Caco-2 (cell line): Measurements from ENCODE around the gene PTCD1. TPM values are rescaled to one million over a fixed set of nuclear protein-coding genes. Genes with fewer than 3 reads are reported as not detected.

Experiments used
- BruUV-seq: library from RNA; stranded (reverse); fragments of 400-500 nt; replicated peaks from 2 replicates; lab custom pipeline; 2021; lab: Mats Ljungman, UMichigan
- CTCF ChIA-PET: fragments of 300-600 bp; sonication (Branson Sonifier 250); formaldehyde crosslinking; loops from one replicate; lab custom pipeline; 2022; ENCODE audit warnings: antibody characterized with exemption; lab: Charles Lee
- POLR2A ChIA-PET: fragments of 300-600 bp; sonication (Branson Sonifier 250); formaldehyde crosslinking; loops from one replicate; lab custom pipeline; 2022; ENCODE audit warnings: antibody characterized with exemption; lab: Charles Lee
- DNase-seq, 2 experiments: peaks; one replicate each; pipeline versions ENCODE4 v3.0.0 to v3.0.0-alpha.2; 2020 to 2022
- H3K27me3 ChIP-seq: replicated peaks from 2 replicates; pipeline ENCODE4 v1.6.0; 2011; ENCODE audit warnings: low read length; ENCODE audit not compliant: control insufficient read depth, insufficient read depth
- H3K36me3 ChIP-seq: 2 replicates; pipeline ENCODE4 v1.5.1; 2011; ENCODE audit warnings: low read length; ENCODE audit not compliant: control insufficient read depth, insufficient read depth
- H3K4me1 ChIP-seq: fragments of 250-450 bp; sonication (Bioruptor Pico); 2 replicates; pipeline ENCODE4 v1.5.1; 2020; ENCODE audit warnings: mild to moderate bottlenecking
- H3K4me3 ChIP-seq: 2 replicates; pipeline ENCODE4 v1.5.1; 2011; ENCODE audit warnings: low read depth, mild to moderate bottlenecking, control low read depth, low read length
- H3K9me3 ChIP-seq: fragments of 250-450 bp; sonication (Bioruptor Pico); 2 replicates; pipeline ENCODE4 v1.5.1; 2020; ENCODE audit warnings: mild to moderate bottlenecking, moderate library complexity
- H3K27ac Mint-ChIP-seq: one replicate; pipeline ENCODE4 v1.8.0; 2022; ENCODE audit warnings: mixed read lengths; ENCODE audit not compliant: unreplicated experiment
- H3K27me3 Mint-ChIP-seq: one replicate; pipeline ENCODE4 v1.8.0; 2022; ENCODE audit warnings: mixed read lengths; ENCODE audit not compliant: insufficient read depth, unreplicated experiment
- H3K36me3 Mint-ChIP-seq: one replicate; pipeline ENCODE4 v1.8.0; 2022; ENCODE audit warnings: mild to moderate bottlenecking, mixed read lengths; ENCODE audit not compliant: insufficient read depth, unreplicated experiment
- H3K4me1 Mint-ChIP-seq: one replicate; pipeline ENCODE4 v1.8.0; 2022; ENCODE audit warnings: low read depth, mixed read lengths; ENCODE audit not compliant: unreplicated experiment
- H3K4me3 Mint-ChIP-seq: one replicate; pipeline ENCODE4 v1.8.0; 2022; ENCODE audit warnings: mild to moderate bottlenecking, moderate library complexity, mixed read lengths; ENCODE audit not compliant: unreplicated experiment
- H3K9me3 Mint-ChIP-seq: one replicate; pipeline ENCODE4 v1.8.0; 2022; ENCODE audit warnings: mixed read lengths; ENCODE audit not compliant: unreplicated experiment
- CTCF ChIP-seq, 2 experiments: fragments of 200-600 bp in 1 of 2; IDR thresholded peaks; 1 replicate in 1 of 2; 2 replicates in 1 of 2; pipeline versions ENCODE4 v1.5.1 to v1.8.0; 2011 to 2022; ENCODE audit warnings: antibody characterized with exemption in 1 of 2, control low read depth in 1 of 2, inconsistent platforms in 1 of 2, low read depth in 1 of 2, low read length in 1 of 2, mild to moderate bottlenecking in 1 of 2, moderate library complexity in 1 of 2; ENCODE audit not compliant: insufficient read depth in 1 of 2, severe bottlenecking in 1 of 2, unreplicated experiment in 1 of 2
- intact Hi-C: fragments of 100-400 bp; cut with micrococcal nuclease; formaldehyde crosslinking; loops from one replicate; pipeline ENCODE4 v1.10.0; 2022; ENCODE audit not compliant: unreplicated experiment
- total RNA-seq: library from RNA; stranded (reverse); gene quantifications from 2 replicates; pipeline ENCODE4 v1.2.3, GENCODE V29; 2022

The PTCD1 gene
- total RNA-seq, 1 experiment from 2014 or later = 59.6 TPM

DNA sequence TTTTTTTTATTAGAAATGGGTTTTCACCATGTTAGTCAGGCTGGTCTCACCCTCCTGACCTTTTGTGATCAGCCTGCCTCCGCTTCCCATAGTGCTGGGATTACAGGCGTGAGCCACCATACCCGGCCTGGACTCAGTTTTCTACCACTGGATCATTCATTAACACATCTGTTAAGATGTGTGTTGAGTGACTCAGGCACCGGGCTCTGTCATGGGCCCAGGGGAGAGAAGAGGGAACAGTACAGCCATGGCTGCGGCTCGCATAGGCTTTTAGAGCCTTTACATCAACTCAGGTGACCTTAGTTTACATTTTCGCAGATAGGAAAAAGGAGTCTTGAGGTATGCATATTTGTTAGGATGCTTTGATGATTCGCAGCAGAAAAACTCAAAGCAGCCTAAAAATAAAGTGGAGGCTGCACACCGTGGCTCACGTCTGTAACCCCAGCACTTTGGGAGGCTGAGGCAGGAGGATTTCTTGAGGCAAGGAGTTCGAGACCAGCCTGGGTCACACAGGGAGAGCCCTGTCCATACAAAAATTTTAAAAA lies 67.2 kb downstream of the PTCD1 start:
- Histone ChIP-seq H3K36me3 (no peaks in the 10 kb centered on the region; the same call in 1 of the 2 replicates), H3K27me3 (no peaks in the 10 kb centered on the region), H3K9me3 (no peaks in the 10 kb centered on the region), H3K4me3 (no peak overlapping the region), H3K4me1 (peaks cover 35% of the 10 kb centered on the region)
- peaks cover 22% of the 10 kb centered on the region for H3K4me1 Mint-ChIP-seq
- intact Hi-C loops = no loop called here
- no peak for DNase-seq
- BruUV-seq = no TSS peak
- POLR2A ChIA-PET = interaction anchor here (0.7 to 1.5 kb wide), 3 partner anchors 18 to 1160 kb away, joined by 3 to 17 read pairs (median 4); partner anchors contain the start of genes BHLHA15, BUD31 and PDAP1
- peaks cover 43% of the 10 kb centered on the region for H3K36me3 Mint-ChIP-seq
- H3K9me3 Mint-ChIP-seq = no peaks in the 10 kb centered on the region
- CTCF ChIA-PET = no interaction called here
- TF ChIP-seq CTCF (IDR thresholded peaks at IDR 0.05; ENCODE audit: insufficient read depth in 1 of 2, low read depth in 1 of 2, low read length in 1 of 2, severe bottlenecking in 1 of 2, unreplicated experiment in 1 of 2) = no peak
- no peaks in the 10 kb centered on the region for H3K27me3 Mint-ChIP-seq
- H3K27ac Mint-ChIP-seq = peak overlapping the region; percentile 95
- H3K4me3 Mint-ChIP-seq = peak overlapping the region; percentile 58

DNA sequence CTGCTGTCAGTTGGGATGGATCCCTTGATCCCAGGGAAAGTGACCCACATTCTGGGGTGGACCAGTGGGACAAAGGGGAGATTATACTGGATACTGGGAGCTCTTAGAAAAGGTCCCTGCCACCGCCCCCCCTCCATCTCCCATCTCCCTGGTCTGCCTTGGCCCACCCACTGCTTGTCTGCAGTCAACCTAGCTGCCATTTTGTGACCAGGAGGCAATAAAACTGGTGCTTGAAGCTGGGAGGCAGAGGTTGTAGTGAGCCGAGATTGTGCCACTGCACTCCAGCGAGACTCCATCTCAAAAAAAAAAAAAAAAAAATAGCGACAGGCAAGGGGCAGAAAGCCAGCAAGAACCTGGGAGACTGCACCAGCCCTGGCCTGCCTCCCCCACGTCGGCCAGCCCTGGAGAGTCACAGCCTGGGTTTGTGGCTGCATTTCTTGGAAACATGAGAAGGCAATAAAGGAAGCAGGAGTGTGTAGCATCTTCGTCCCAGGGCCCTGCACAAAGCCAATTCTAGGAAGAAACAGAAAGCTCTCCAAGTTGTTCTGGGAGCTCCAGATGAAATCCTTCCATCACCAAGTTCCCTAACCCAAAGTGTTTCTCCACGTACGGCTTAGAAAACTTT lies 68.7 kb downstream of the PTCD1 start:
- H3K9me3 Mint-ChIP-seq = no peaks in the 10 kb centered on the region
- ChIA-PET CTCF (no interaction called here), POLR2A (no interaction called here)
- no peak for TF ChIP-seq CTCF (IDR thresholded peaks at IDR 0.05; ENCODE audit: insufficient read depth in 1 of 2, low read depth in 1 of 2, low read length in 1 of 2, severe bottlenecking in 1 of 2, unreplicated experiment in 1 of 2)
- peaks cover 22% of the 10 kb centered on the region for H3K4me1 Mint-ChIP-seq
- Histone ChIP-seq H3K27me3 (no peaks in the 10 kb centered on the region), H3K4me3 (no peak overlapping the region), H3K36me3 (peaks cover 1% of the 10 kb centered on the region; the same call in 1 of the 2 replicates), H3K9me3 (no peaks in the 10 kb centered on the region), H3K4me1 (peaks cover 40% of the 10 kb centered on the region)
- peak overlapping the region; percentile 85 for H3K27ac Mint-ChIP-seq
- intact Hi-C loops = no loop called here
- DNase-seq = no peak
- no TSS peak for BruUV-seq
- no peak overlapping the region for H3K4me3 Mint-ChIP-seq
- peaks cover 54% of the 10 kb centered on the region for H3K36me3 Mint-ChIP-seq
- H3K27me3 Mint-ChIP-seq = no peaks in the 10 kb centered on the region

GRCh38 chr7:99368750-99369389 lies 69.7 kb downstream of the PTCD1 start:
- Histone ChIP-seq H3K4me3 (no peak overlapping the region), H3K36me3 (peaks cover 3% of the 10 kb centered on the region; the same call in 1 of the 2 replicates), H3K4me1 (peaks cover 39% of the 10 kb centered on the region), H3K9me3 (no peaks in the 10 kb centered on the region), H3K27me3 (no peaks in the 10 kb centered on the region)
- Mint-ChIP-seq H3K9me3 (no peaks in the 10 kb centered on the region), H3K27ac (peak overlapping the region; percentile 85), H3K27me3 (no peaks in the 10 kb centered on the region), H3K4me1 (peaks cover 22% of the 10 kb centered on the region), H3K36me3 (peaks cover 64% of the 10 kb centered on the region), H3K4me3 (no peak overlapping the region)
- no peak for DNase-seq
- intact Hi-C loops = no loop called here
- ChIA-PET CTCF (no interaction called here), POLR2A (interaction anchor here (0.6 kb wide), 1 partner anchor 77 kb away, joined by 4 read pairs; no protein-coding TSS in a partner anchor)
- no peak for TF ChIP-seq CTCF (IDR thresholded peaks at IDR 0.05; ENCODE audit: insufficient read depth in 1 of 2, low read depth in 1 of 2, low read length in 1 of 2, severe bottlenecking in 1 of 2, unreplicated experiment in 1 of 2)
- BruUV-seq = no TSS peak
